Measurements from ENCODE around the gene MYBPH.
A peak's percentile ranks its signal among the peaks of the same experiment; 100 is the strongest.

MYBPH gene

GRCh38 chr1:203148579-203148978 lies 27.0 kb downstream of the MYBPH start:
- TF ChIP-seq, protein P1, sequence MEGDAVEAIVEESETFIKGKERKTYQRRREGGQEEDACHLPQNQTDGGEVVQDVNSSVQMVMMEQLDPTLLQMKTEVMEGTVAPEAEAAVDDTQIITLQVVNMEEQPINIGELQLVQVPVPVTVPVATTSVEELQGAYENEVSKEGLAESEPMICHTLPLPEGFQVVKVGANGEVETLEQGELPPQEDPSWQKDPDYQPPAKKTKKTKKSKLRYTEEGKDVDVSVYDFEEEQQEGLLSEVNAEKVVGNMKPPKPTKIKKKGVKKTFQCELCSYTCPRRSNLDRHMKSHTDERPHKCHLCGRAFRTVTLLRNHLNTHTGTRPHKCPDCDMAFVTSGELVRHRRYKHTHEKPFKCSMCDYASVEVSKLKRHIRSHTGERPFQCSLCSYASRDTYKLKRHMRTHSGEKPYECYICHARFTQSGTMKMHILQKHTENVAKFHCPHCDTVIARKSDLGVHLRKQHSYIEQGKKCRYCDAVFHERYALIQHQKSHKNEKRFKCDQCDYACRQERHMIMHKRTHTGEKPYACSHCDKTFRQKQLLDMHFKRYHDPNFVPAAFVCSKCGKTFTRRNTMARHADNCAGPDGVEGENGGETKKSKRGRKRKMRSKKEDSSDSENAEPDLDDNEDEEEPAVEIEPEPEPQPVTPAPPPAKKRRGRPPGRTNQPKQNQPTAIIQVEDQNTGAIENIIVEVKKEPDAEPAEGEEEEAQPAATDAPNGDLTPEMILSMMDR (conservative IDR thresholded peaks at IDR 0.05; ENCODE audit: low read depth) = no peak
- POLR2A ChIA-PET (ENCODE audit: low non-redundant PET) = no interaction called here
- no peak for DNase-seq (ENCODE audit: low spot score)
- CTCF ChIA-PET = interaction anchor here (0.6 to 1.8 kb wide), 14 partner anchors 14 to 1484 kb away, joined by 3 to 5 read pairs (median 4); partner anchors contain the start of gene ADORA1
- H3K27ac ChIP-seq = no peak overlapping the region

DNA sequence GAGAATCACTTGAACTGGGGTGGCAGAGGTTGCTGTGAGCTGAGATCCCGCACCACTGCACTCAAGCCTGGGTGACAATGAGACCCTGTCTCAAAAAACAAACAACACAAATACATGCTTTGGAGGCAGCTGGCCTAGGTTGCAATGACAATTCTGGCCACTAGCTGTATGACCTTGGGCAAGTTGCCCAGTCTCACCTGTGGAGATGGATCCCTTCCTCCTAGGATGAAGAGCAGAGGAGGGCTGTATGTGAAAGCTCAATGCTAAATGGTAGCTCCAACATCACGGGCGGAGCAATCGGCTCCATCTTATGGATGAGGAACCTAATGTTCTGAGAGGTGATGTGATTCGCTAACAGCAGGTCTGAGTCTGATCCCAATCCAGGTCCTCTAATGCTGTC lies 27.5 kb downstream of the MYBPH start:
- ChIA-PET CTCF (interaction anchor here (0.6 to 2.1 kb wide), 12 partner anchors 14 to 1484 kb away, joined by 3 to 11 read pairs (median 4); partner anchors contain the start of gene ADORA1), POLR2A (ENCODE audit: low non-redundant PET) (no interaction called here)
- no peak overlapping the region for H3K27ac ChIP-seq
- DNase-seq (ENCODE audit: low spot score) = peak; percentile 60
- TF ChIP-seq, protein P1 (conservative IDR thresholded peaks at IDR 0.05; ENCODE audit: low read depth) = peak; percentile 36

- no peak overlapping the region for H3K27ac ChIP-seq
- TF ChIP-seq, protein P1 (conservative IDR thresholded peaks at IDR 0.05; ENCODE audit: low read depth) = no peak
- ChIA-PET CTCF (interaction anchor here (0.6 to 2.1 kb wide), 11 partner anchors 19 to 326 kb away, joined by 3 to 11 read pairs (median 5); partner anchors contain the start of gene ADORA1), POLR2A (ENCODE audit: low non-redundant PET) (no interaction called here)
- no peak for DNase-seq (ENCODE audit: low spot score)
Observed at GRCh38 chr1:203147376-203147775, 28.2 kb downstream of the MYBPH start.

DNA sequence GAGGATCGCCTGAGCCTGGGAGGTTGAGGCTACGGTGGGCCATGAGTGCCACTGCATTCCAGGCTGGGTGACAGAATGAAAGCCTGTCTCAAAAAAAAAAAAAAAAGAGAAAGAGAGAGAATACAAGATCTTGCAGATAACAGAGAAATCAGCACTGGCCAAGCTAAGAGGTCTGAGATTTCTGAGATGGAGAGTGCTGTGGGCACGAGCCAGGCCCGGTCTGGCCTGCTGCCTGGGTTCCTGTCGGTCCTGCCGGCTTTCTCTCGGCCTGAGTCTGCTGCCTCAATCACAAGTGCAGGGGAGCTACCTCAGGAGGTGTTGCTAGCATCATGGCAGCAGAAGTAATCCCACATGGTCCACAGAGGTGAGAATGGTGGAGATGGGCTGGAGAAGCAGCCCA lies 29.1 kb downstream of the MYBPH start:
- no peak for DNase-seq (ENCODE audit: low spot score)
- POLR2A ChIA-PET (ENCODE audit: low non-redundant PET) = no interaction called here
- TF ChIP-seq, protein P1 (conservative IDR thresholded peaks at IDR 0.05; ENCODE audit: low read depth) = no peak
- CTCF ChIA-PET = interaction anchor here (0.6 to 2.1 kb wide), 5 partner anchors 26 to 229 kb away, joined by 3 to 11 read pairs (median 3); no protein-coding TSS in a partner anchor
- H3K27ac ChIP-seq = no peak overlapping the region

- ChIA-PET CTCF (interaction anchor here (0.7 to 2.1 kb wide), 3 partner anchors 106 to 229 kb away, joined by 3 to 11 read pairs (median 3); no protein-coding TSS in a partner anchor), POLR2A (ENCODE audit: low non-redundant PET) (no interaction called here)
- no peak for DNase-seq (ENCODE audit: low spot score)
- H3K27ac ChIP-seq = no peak overlapping the region
- TF ChIP-seq, protein P1 (conservative IDR thresholded peaks at IDR 0.05; ENCODE audit: low read depth) = no peak
Observed at GRCh38 chr1:203146042-203146369, 29.6 kb downstream of the MYBPH start.

DNA sequence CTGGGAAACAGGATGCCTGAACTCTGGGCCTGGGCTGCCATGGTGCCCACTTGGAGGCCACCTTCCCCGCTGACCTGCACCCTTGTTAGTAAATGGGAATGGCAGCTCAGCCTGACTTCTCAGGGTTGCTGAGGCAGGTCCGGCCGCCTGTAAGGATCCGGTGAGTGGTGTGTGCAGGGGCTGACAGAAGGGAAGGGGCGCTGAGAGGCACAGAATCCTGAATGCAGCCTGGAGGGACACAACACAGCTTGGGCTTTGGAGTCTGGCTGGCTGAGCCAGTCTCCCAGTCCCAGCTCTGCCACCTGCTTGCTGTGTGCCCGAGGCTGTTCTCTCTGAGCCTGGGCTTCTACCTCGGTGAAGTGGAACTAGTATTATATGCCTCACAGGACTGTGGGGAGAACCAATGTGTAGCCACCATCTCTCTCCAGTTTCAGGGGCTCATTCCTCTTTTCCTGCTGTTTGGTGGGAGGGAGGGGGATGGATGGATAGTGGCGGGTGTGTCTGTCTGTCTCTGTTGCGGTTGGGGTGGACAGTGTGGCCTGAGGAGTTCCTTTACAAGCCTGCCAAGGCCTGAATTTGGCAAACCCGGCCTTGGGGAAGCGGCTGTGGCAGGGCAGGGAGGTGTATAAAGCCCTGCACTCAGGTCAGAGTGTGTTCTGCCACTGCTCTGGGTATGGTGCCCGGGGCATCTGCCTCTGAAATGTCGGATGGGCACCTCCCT lies 30.1 kb downstream of the MYBPH start:
- TF ChIP-seq, protein P1 (conservative IDR thresholded peaks at IDR 0.05; ENCODE audit: low read depth) = no peak
- POLR2A ChIA-PET (ENCODE audit: low non-redundant PET) = no interaction called here
- DNase-seq (ENCODE audit: low spot score) = no peak
- CTCF ChIA-PET = interaction anchor here (2.9 kb wide), 1 partner anchor 26 kb away, joined by 14 read pairs; no protein-coding TSS in a partner anchor
- H3K27ac ChIP-seq = no peak overlapping the region
